Measurements from ENCODE around the gene ACACA. TPM values are rescaled to one million over a fixed set of nuclear protein-coding genes. Genes with fewer than 3 reads are reported as not detected.

The ACACA gene
- total RNA-seq, 1 donor from 2014 or later = 101 TPM

DNA sequence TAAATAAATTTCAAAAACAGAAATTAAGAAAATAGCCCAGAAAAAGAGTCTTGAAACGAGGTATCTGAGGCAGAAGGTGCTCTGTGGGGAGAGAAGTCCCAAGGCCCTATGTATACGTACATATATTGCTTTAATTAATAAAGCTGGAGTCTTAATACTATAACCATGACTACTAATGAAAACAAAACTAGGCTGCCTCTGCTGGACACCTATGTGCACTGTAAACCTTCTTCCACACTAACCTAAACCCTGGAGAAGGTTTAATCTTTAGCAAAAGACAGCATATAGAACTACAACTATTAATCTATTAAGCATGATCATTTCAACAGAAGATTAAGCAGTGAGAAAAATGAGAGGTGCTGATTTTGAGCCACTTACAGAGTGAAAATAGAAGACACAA is 184.8 kb downstream of the ACACA start:
- Mint-ChIP-seq H3K27ac (no peak overlapping the region), H3K36me3 (peaks cover 3% of the 10 kb centered on the region), H3K9me3 (no peaks in the 10 kb centered on the region), H3K27me3 (no peaks in the 10 kb centered on the region), H3K4me1 (ENCODE audit: unreplicated experiment) (peaks cover 14% of the 10 kb centered on the region), H3K4me3 (no peak overlapping the region)
- DNase-seq (ENCODE audit: extremely low spot score, unreplicated experiment) = no peak
- TF ChIP-seq, protein P1, sequence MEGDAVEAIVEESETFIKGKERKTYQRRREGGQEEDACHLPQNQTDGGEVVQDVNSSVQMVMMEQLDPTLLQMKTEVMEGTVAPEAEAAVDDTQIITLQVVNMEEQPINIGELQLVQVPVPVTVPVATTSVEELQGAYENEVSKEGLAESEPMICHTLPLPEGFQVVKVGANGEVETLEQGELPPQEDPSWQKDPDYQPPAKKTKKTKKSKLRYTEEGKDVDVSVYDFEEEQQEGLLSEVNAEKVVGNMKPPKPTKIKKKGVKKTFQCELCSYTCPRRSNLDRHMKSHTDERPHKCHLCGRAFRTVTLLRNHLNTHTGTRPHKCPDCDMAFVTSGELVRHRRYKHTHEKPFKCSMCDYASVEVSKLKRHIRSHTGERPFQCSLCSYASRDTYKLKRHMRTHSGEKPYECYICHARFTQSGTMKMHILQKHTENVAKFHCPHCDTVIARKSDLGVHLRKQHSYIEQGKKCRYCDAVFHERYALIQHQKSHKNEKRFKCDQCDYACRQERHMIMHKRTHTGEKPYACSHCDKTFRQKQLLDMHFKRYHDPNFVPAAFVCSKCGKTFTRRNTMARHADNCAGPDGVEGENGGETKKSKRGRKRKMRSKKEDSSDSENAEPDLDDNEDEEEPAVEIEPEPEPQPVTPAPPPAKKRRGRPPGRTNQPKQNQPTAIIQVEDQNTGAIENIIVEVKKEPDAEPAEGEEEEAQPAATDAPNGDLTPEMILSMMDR (conservative IDR thresholded peaks at IDR 0.05) = no peak

DNA sequence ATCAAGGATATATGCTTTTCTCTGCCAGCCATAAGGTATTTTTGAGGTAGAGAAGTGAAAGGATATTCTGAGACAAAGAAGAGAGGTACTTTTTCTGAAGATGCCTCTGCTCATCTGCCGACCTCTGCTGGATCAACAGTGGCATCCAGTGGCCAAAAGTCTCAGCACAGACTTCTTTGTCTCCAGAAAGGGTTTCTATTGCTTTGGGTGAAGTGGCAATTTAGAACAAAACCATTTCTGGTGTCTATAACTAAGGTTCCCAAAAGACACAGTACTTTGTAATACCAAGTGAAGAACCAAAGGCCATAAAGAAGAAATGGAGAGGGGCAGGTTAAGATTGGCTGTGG is 186.1 kb downstream of the ACACA start:
- Mint-ChIP-seq H3K27ac (peak overlapping the region; percentile 10), H3K36me3 (peaks cover 3% of the 10 kb centered on the region), H3K27me3 (no peaks in the 10 kb centered on the region), H3K9me3 (no peaks in the 10 kb centered on the region), H3K4me1 (ENCODE audit: unreplicated experiment) (peaks cover 14% of the 10 kb centered on the region), H3K4me3 (no peak overlapping the region)
- TF ChIP-seq, protein P1 (conservative IDR thresholded peaks at IDR 0.05) = peak; percentile 63
- no peak for DNase-seq (ENCODE audit: extremely low spot score, unreplicated experiment)

DNA sequence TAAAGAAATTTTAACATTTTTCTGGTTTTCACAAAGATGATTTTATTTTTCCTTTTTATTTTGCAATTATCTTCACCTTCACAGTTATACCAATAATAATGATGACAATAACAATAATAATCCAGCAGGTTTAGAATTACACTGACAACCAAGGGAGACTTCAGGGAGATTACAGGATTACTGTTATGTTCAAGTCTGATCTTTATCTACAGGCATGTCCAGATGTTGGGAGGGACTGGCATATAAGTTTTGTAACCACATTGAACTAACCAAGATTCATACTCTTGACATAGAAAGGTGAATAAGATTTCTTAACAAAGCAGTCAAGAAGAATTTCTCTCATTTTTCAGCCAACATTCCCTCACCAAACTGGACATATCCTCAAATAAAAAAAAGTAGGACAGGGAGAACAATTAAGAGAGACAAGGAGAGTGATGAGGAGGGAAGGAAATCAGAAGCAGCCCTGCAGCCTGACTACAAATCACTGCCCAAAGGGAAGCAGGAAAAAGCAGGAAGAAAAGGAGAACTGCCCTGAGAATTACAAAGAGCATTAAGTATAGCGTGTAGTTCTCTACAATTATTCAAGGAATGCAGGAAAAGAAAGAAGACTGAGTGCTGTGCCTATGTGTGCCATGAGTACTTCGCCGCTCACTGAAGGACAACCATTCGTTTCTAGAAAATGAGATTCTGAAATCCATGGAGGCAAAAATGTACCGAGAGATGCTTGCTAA is 186.6 kb downstream of the ACACA start:
- Mint-ChIP-seq H3K4me3 (no peak overlapping the region), H3K36me3 (peaks cover 3% of the 10 kb centered on the region), H3K27me3 (no peaks in the 10 kb centered on the region), H3K27ac (peak overlapping the region; percentile 10), H3K4me1 (ENCODE audit: unreplicated experiment) (peaks cover 10% of the 10 kb centered on the region), H3K9me3 (no peaks in the 10 kb centered on the region)
- TF ChIP-seq, protein P1 (conservative IDR thresholded peaks at IDR 0.05) = no peak
- no peak for DNase-seq (ENCODE audit: extremely low spot score, unreplicated experiment)

DNA sequence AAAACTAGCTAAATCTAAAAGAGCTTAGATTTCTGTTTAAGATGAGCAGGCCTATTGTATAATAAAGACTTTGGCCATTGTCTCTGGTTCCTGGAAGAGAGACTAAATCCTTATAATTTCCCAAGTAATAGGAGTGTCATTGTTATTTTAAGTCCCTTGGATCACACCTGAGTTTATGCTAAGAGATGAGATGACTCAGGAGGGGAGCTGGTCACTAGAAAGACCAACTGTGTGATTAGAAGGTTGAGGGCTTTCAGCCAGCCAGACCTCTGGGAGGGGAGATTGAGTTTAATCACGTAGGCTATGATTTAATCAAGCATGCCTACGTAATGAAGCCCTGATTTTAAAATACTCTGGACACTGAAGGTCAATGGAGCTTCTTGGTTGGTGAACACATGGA is 187.8 kb downstream of the ACACA start:
- peaks cover 3% of the 10 kb centered on the region for H3K36me3 Mint-ChIP-seq
- DNase-seq (ENCODE audit: extremely low spot score, unreplicated experiment) = no peak
- H3K4me1 Mint-ChIP-seq (ENCODE audit: unreplicated experiment) = peaks cover 10% of the 10 kb centered on the region
- no peaks in the 10 kb centered on the region for H3K9me3 Mint-ChIP-seq
- TF ChIP-seq, protein P1 (conservative IDR thresholded peaks at IDR 0.05) = no peak
- no peak overlapping the region for H3K4me3 Mint-ChIP-seq
- no peaks in the 10 kb centered on the region for H3K27me3 Mint-ChIP-seq
- H3K27ac Mint-ChIP-seq = no peak overlapping the region

DNA sequence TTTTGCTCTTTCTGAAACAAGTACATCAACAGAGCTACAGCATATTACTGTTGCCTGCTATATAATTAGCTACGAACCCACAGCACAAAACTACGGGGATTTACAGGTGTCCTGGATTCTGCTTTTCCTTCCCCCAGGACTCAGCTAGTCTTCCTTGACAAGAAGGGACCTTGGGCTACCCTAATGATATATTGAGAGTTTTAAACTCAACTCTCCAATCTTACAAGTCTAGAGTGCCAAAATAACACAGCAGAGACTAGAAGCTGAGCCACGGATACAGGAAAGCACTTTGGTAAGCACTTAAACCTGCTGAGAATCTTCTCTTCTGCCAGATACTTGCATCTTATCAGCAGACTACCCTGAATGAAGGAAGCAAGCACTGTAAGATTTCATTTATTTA is 192.2 kb downstream of the ACACA start:
- Mint-ChIP-seq H3K27me3 (no peaks in the 10 kb centered on the region), H3K27ac (no peak overlapping the region), H3K4me3 (no peak overlapping the region), H3K36me3 (no peaks in the 10 kb centered on the region), H3K9me3 (no peaks in the 10 kb centered on the region), H3K4me1 (ENCODE audit: unreplicated experiment) (peaks cover 8% of the 10 kb centered on the region)
- DNase-seq (ENCODE audit: extremely low spot score, unreplicated experiment) = no peak
- TF ChIP-seq, protein P1 (conservative IDR thresholded peaks at IDR 0.05) = no peak
